GM12878 (cell line): ENCODE data around the gene C1QC. TPM values are rescaled to one million over a fixed set of nuclear protein-coding genes. Genes with fewer than 3 reads are reported as not detected.

ENCODE experiments used
- ATAC-seq: fragments of 200-7000 bp; cut with Tn5 transposase; 3 replicates; pipeline ENCODE4 v1.9.1; 2020; ENCODE audit warnings: mild to moderate bottlenecking, moderate library complexity
- BruUV-seq: library from RNA; stranded (reverse); fragments of 400-500 nt; replicated peaks from 2 replicates; lab custom pipeline; 2021; lab: Mats Ljungman, UMichigan
- CTCF ChIA-PET: fragments of 300-600 bp; sonication (Branson Sonifier 250); formaldehyde crosslinking; extraction: SDS; loops from one replicate; lab custom pipeline; 2021; ENCODE audit warnings: inconsistent platforms; lab: Yijun Ruan, JAX
- POLR2A ChIA-PET: fragments of 350-600 bp; formaldehyde crosslinking; extraction: SDS; loops from one replicate; lab custom pipeline; 2021; ENCODE audit warnings: inconsistent platforms; lab: Charles Lee
- RAD21 ChIA-PET: fragments of 300-600 bp; sonication (Branson Sonifier 250); formaldehyde crosslinking; loops from one replicate; lab custom pipeline; 2023; ENCODE audit warnings: antibody characterized with exemption; ENCODE audit not compliant: unreplicated experiment; lab: Charles Lee
- SMC1A ChIA-PET: fragments of 300-600 bp; sonication (Branson Sonifier 250); formaldehyde crosslinking; loops from one replicate; lab custom pipeline; 2023; ENCODE audit not compliant: unreplicated experiment, uncharacterized antibody; lab: Charles Lee
- DNase-seq: peaks from one replicate; pipeline ENCODE4 v3.0.0-alpha.2; 2011; ENCODE audit warnings: low read depth, low spot score
- FAIRE-seq: peaks from 3 replicates; lab custom pipeline; 2011; peaks lifted over from hg19 to GRCh38; lab: Jason Lieb, UNC
- H2AFZ ChIP-seq: 2 replicates; pipeline ENCODE4 v1.6.0; 2011; ENCODE audit warnings: low read depth, low read length, control low read depth; ENCODE audit not compliant: control insufficient read depth
- H3K27ac ChIP-seq: 2 replicates; pipeline ENCODE4 v1.5.1; 2011; ENCODE audit warnings: control low read depth; ENCODE audit not compliant: control insufficient read depth, insufficient read depth
- H3K27me3 ChIP-seq, 2 experiments: replicated peaks in 1 of 2; 2 replicates each; pipeline versions ENCODE4 v1.6.0 to v1.6.1; 2011; ENCODE audit warnings: low read length in 1 of 2; ENCODE audit not compliant: control insufficient read depth in 2 of 2, insufficient read depth in 2 of 2
- H3K36me3 ChIP-seq, 2 experiments: 2 replicates each; pipeline ENCODE4 v1.5.1; 2011; ENCODE audit warnings: low read length in 1 of 2; ENCODE audit not compliant: control insufficient read depth in 2 of 2, insufficient read depth in 2 of 2
- H3K4me1 ChIP-seq: 2 replicates; pipeline ENCODE4 v1.6.1; 2011; ENCODE audit warnings: mild to moderate bottlenecking, low read length, moderate library complexity, mixed read lengths; ENCODE audit not compliant: control insufficient read depth, insufficient read depth
- H3K4me2 ChIP-seq: 2 replicates; pipeline ENCODE4 v1.6.0; 2011; ENCODE audit warnings: control low read depth; ENCODE audit not compliant: control insufficient read depth, insufficient read depth
- H3K4me3 ChIP-seq: fragments of 200-600 bp; sonication (generic); 2 replicates; pipeline ENCODE4 v1.5.1; 2016
- H3K79me2 ChIP-seq: 2 replicates; pipeline ENCODE4 v1.6.0; 2011; ENCODE audit warnings: low read length; ENCODE audit not compliant: control insufficient read depth, insufficient read depth
- H3K9ac ChIP-seq: 2 replicates; pipeline ENCODE4 v1.8.0; 2011; ENCODE audit warnings: low read length, control low read depth, mixed read lengths; ENCODE audit not compliant: control insufficient read depth, insufficient read depth
- H3K9me3 ChIP-seq: replicated peaks from 3 replicates; pipeline ENCODE4 v1.5.1; 2011; ENCODE audit warnings: mild to moderate bottlenecking, low read length; ENCODE audit not compliant: control insufficient read depth, insufficient read depth
- H4K20me1 ChIP-seq: 2 replicates; pipeline ENCODE4 v1.6.0; 2011; ENCODE audit not compliant: control insufficient read depth, insufficient read depth
- IKZF2 ChIP-seq, 2 experiments: fragments of 450-650 bp; IDR thresholded peaks; 2 replicates each; pipeline ENCODE4 v1.6.1; 2017; ENCODE audit warnings: mild to moderate bottlenecking in 2 of 2, moderate library complexity in 2 of 2
- YY1 ChIP-seq: IDR thresholded peaks from 2 replicates; pipeline ENCODE4 v1.6.1; 2011; ENCODE audit warnings: low read depth, mild to moderate bottlenecking, low read length
- ZNF274 ChIP-seq: IDR thresholded peaks from one replicate; pipeline ENCODE4 v1.8.0; 2011; ENCODE audit not compliant: insufficient read length, insufficient read depth
- ZSCAN29 ChIP-seq: fragments of 450-650 bp; IDR thresholded peaks from 2 replicates; pipeline ENCODE4 v1.6.1; 2017; ENCODE audit warnings: mild to moderate bottlenecking, moderate library complexity
- WGBS: methylation state at CpG from one replicate; pipeline ENCODE4 v1.1.6; 2016; ENCODE audit warnings: low lambda C conversion rate; ENCODE audit not compliant: insufficient replicate concordance, insufficient coverage; ENCODE audit errors: missing lambda C conversion rate; 5-methylcytosine and 5-hydroxymethylcytosine counted together
- in situ Hi-C: fragments of 300-500 bp; cut with MboI; formaldehyde crosslinking; loops from 9 replicates; pipeline ENCODE4 v1.14.3; 2018; ENCODE audit warnings: mixed read lengths
- intact Hi-C: fragments of 100-400 bp; cut with micrococcal nuclease; formaldehyde crosslinking; loops from one replicate; pipeline ENCODE4 v1.14.2; 2022; ENCODE audit not compliant: unreplicated experiment
- polyA plus RNA-seq, 11 experiments: library from polyadenylated mRNA; depleted of rRNA in 4 of 11; unstranded in 6 of 11; stranded (reverse) in 5 of 11; fragments of >200 nt; fragmentation: Nextera tagmentation in 4 of 11; fragmentation: Illumina TruSeq in 1 of 11; extraction: Ambion mirVana in 4 of 11; extraction: Trizol in 1 of 11; gene quantifications; 1 replicate in 1 of 11; 2 replicates in 10 of 11; pipeline versions ENCODE4 v1.2.1 to v1.2.3, GENCODE V29; 2011 to 2016; ENCODE audit warnings: inconsistent platforms in 2 of 11, missing spikeins in 2 of 11, low read depth in 1 of 11
- total RNA-seq, 4 experiments: library from RNA; depleted of rRNA in 3 of 4; stranded (reverse); fragments of >200 nt in 3 of 4; fragmentation: Illumina TruSeq in 1 of 4; extraction: Trizol in 1 of 4; gene quantifications; 2 replicates each; pipeline versions ENCODE4 v1.2.1 to v1.2.3, GENCODE V29; 2013 to 2021
- TF ChIP-seq, protein P1 (sequence below): IDR thresholded peaks from 2 replicates; pipeline ENCODE4 v1.6.1; 2011; ENCODE audit warnings: borderline replicate concordance, low read depth, mild to moderate bottlenecking, moderate library complexity, low read length; ENCODE audit not compliant: insufficient read depth, poor library complexity, severe bottlenecking
- TF ChIP-seq, protein P2 (sequence below): IDR thresholded peaks from 2 replicates; pipeline ENCODE4 v1.6.1; 2011; ENCODE audit warnings: low read depth, low read length, improper control_type of control experiment, borderline replicate concordance

C1QC gene
- total and polyA plus RNA-seq, 10 of the 15 experiments (the other 5 are each of a cell fraction or from before 2014, with no cell fraction given), result 0.74 TPM; not detected in 9

DNA sequence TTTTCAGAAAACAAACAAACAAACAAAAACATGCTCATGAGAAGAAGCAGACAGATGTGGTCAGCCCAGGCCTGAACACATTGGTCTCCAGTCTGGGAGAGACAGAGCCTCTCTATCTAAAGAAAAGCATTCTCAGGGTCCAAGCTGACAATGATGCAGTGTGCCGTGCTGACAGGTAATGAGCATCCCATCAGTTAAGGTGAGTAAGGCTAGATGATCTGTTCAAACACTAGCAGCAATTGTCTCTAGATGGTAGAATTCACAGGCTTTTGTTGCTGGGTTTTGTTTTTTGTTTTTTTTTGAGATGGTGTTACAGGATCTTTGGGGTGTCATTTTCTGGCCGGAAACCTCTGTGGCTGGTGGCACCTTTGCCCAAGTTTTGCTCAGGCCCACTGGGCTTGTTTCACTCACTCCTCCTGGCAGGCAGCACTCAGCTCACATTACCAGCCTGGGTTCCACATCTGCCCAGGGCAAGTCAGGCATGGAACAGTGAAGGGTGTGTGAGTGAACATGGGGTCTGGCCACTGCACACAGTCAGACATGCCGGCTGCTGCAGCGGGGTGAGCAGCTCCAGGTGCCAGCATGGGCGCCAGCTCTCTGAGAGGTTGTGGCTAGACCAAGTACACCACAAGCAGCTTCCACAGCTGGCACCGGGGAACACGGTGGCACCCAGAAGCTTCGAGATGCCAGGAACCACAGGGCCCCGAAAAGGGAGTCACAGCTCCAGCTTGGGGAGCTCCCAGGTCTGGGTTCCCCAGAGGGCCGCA is 9.6 kb upstream of the C1QC start:
- no peaks in the 10 kb centered on the region for H4K20me1 ChIP-seq
- DNase-seq (no peak), FAIRE-seq (no peak), ATAC-seq (no peak)
- H3K4me1 ChIP-seq, result no peaks in the 10 kb centered on the region
- no peaks in the 10 kb centered on the region for H3K36me3 ChIP-seq
- in situ Hi-C loops, result no loop called here
- no peak overlapping the region for H3K4me2 ChIP-seq
- RAD21 ChIA-PET, result no interaction called here
- POLR2A ChIA-PET, result no interaction called here
- TF ChIP-seq, protein P1, sequence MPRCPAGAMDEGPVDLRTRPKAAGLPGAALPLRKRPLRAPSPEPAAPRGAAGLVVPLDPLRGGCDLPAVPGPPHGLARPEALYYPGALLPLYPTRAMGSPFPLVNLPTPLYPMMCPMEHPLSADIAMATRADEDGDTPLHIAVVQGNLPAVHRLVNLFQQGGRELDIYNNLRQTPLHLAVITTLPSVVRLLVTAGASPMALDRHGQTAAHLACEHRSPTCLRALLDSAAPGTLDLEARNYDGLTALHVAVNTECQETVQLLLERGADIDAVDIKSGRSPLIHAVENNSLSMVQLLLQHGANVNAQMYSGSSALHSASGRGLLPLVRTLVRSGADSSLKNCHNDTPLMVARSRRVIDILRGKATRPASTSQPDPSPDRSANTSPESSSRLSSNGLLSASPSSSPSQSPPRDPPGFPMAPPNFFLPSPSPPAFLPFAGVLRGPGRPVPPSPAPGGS, result peak; percentile 75
- TF ChIP-seq, protein P2, sequence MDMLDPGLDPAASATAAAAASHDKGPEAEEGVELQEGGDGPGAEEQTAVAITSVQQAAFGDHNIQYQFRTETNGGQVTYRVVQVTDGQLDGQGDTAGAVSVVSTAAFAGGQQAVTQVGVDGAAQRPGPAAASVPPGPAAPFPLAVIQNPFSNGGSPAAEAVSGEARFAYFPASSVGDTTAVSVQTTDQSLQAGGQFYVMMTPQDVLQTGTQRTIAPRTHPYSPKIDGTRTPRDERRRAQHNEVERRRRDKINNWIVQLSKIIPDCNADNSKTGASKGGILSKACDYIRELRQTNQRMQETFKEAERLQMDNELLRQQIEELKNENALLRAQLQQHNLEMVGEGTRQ, result no peak
- no peak for TF ChIP-seq ZSCAN29
- no peak for TF ChIP-seq YY1
- TF ChIP-seq IKZF2 (IDR thresholded peaks at IDR 0.05), result no peak
- no peak for TF ChIP-seq ZNF274
- no peak overlapping the region for H3K4me3 ChIP-seq
- SMC1A ChIA-PET, result no interaction called here
- H3K27ac ChIP-seq, result no peak overlapping the region
- CTCF ChIA-PET, result interaction anchor here (1.0 kb wide), 1 partner anchor 218 kb away, joined by 3 read pairs; no protein-coding TSS in a partner anchor
- H3K79me2 ChIP-seq, result no peaks in the 10 kb centered on the region
- peaks cover 0 to 2% of the 10 kb centered on the region in 2 experiments; a peak in 2 of 4 replicates for H3K27me3 ChIP-seq
- no peak overlapping the region for H3K9ac ChIP-seq
- intact Hi-C loops, result no loop called here
- no peaks in the 10 kb centered on the region for H3K9me3 ChIP-seq
- 49% methylated on average over 10 of the region's 10 CpGs for WGBS
- no TSS peak for BruUV-seq
- H2AFZ ChIP-seq, result no peak overlapping the region
